ENCODE results near the gene GGA3.
"Not testable (repeated sequence)": the region's sequence is repeated elsewhere in the genome, so short reads cannot be mapped to it uniquely, and the experiment has no call there.

Gene GGA3, protein sequence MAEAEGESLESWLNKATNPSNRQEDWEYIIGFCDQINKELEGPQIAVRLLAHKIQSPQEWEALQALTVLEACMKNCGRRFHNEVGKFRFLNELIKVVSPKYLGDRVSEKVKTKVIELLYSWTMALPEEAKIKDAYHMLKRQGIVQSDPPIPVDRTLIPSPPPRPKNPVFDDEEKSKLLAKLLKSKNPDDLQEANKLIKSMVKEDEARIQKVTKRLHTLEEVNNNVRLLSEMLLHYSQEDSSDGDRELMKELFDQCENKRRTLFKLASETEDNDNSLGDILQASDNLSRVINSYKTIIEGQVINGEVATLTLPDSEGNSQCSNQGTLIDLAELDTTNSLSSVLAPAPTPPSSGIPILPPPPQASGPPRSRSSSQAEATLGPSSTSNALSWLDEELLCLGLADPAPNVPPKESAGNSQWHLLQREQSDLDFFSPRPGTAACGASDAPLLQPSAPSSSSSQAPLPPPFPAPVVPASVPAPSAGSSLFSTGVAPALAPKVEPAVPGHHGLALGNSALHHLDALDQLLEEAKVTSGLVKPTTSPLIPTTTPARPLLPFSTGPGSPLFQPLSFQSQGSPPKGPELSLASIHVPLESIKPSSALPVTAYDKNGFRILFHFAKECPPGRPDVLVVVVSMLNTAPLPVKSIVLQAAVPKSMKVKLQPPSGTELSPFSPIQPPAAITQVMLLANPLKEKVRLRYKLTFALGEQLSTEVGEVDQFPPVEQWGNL

DNA sequence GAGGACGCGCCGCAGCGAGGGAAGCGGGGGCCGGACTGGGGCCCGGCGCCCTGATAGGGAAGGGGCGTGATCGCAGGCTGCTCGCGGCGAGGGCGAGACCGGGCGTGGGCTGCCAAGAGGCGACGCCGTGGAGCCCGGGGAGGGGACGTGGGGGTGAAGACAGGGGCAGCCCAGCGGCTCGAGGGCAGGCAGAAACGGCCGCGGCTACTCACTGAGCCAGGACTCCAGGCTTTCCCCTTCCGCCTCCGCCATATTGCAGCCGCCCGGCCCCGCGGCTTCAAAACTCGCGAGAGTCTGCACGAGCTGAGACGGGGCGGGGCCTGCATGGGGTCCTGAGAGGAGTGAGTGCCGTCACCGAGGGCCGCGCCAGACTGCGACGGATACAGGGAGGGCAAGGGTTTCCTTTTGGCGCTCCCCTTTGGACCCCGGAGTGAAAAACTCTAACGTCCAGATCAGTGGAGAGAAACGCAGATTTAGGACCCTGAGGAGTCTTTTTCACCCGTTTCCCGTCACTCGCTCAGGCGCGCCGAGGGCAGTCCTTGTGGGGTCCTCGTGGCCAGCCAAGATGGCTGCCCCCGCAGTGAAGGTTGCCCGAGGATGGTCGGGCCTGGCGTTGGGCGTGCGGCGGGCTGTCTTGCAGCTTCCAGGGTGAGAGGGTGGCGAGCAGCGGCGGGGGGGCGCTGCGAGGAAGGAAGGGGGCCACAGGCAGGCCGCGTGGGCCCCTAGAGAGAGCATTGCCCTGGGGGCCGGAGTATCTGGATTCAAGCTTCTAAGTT is at the start of gene GGA3, which contains the start of gene MRPS7:
TSS of gene GGA3 (minus strand) at position 271 of the 776 bp plus-strand sequence. CDS start at position 252, 19 bp downstream.
TSS of gene MRPS7 (plus strand) at position 544 of the 776 bp plus-strand sequence. CDS start at position 566, 22 bp downstream.
- peak; percentile 93 for DNase-seq

DNA sequence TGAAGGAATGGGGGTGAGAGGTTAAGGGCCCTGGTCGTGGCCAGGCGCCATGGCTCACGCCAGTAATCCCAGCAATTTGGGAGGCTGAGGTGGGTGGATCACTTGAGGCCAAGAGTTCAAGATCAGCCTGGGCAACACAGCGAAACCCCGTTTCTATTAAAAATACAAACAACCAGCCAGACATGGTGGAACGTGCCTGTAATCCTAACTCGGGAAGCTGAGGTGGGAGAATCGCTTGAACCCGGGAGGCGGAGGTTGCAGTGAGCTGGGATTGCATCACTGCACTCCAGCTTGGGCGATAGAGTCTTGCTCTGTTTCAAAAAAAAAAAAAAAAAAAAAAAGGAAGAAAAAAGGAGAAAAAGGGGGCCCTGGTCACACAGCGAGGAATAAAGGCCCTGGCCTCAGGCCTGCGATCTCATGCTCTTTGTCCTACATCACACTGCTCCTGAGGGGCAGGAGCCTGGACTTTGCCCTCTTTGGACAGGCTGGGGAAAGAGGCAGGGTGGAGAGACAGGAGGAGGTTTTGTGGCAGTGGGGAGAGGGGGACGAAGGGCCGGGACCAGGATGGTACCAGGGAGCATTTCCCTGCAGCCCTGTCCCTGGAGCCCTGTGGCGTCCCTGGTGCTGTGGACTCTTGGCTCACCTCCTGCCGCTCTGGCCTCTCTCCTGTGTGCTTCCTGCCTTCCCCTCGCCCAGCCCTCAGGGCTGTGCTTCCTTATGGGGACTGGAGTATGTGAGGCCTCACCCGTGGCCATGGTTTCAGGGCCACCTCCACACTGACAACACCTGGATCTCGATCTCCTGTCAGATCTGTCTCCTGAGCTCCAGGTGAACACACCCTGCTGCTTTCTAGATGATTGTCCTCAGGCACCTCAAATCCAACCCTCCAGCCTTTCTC is 47.6 kb upstream of the GGA3 start:
- no peak for DNase-seq

DNA sequence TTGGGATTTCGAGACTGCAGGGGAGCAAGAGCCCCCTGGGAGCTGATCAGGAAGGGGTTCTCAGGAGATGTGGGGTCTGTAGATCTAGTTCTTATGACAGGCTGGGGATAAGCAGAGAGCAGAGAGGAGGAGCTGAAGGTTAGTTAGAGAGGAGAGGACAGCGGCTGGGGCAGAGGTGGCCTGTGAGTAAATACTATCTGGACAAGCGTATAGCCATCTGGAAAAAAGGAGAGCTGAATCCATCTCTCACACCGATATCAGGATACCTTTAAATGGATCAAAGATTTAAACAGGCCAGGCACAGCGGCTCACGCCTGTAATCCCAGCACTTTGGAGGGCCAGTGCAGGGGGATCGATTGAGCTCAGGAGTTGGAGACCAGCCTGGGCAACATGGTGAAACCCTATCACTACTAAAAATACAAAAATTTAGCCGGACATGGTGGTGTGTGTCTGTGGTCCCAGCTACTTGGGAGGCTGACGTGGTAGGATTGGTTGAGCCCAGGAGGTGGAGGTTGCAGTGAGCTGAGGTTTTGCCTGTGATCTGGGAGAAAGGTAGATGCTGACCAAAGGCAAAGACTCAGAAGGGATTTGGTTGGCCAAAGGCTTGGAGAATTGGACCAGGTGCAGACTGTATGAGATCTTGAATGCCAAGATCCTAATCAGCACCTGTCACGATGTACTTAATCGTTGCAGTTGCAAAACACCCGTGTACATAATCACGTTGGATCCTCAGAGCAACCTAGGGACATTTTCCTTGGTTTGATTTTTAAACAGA is 46.7 kb upstream of the GGA3 start:
- DNase-seq, result no peak

DNA sequence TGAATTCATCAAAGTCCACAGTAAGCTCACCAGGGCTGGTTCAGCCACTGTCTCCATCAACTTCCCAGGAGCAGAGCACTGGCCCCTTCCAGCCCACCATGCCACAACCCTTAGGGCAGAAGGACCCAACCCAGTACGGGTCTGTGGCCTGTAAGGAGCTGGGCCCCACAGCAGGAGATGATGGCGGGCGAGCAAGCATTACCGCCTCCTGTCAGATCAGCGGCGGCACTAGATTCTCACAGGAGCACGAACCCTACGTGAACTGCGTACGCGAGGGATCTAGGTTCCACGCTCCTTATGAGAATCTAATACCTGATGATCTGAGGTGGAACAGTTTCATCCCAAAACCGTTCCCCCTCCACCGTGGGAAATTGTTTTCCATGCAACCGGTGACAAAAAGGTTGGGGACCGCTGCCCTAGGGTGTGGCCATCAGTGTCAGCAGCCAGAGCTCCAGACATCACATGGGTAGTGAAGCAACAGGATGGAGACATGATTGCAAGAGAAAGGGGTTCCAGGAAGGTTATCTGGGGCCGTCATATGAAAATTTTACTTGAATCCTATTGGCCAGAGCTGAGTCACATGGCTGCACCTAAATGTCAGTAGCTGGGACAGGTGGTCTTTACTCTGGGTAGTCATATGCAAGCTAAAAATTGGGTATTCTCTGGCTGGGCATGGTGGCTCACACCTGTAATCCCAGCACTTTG is 40.2 kb upstream of the GGA3 start:
- no peak for DNase-seq

DNA sequence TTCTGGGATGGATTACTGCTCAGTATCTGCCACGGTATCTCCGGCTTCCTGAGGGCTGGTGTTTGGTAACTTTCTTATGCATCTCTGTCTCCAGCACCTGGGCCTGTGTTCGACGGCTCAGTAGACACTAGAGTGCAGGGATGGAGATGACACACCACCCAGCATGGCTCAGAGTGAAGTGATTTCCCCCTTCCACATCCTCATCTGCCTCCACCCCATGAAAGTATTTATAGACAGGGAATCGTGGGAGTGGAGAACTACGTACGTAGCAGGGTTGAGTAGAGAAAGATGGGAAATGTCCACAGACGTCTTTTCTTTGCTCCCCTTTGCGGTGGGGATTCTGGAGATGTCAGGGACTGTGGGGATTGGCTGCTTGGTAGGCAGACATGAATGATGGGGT is 39.6 kb upstream of the GGA3 start:
- DNase-seq, result no peak

DNA sequence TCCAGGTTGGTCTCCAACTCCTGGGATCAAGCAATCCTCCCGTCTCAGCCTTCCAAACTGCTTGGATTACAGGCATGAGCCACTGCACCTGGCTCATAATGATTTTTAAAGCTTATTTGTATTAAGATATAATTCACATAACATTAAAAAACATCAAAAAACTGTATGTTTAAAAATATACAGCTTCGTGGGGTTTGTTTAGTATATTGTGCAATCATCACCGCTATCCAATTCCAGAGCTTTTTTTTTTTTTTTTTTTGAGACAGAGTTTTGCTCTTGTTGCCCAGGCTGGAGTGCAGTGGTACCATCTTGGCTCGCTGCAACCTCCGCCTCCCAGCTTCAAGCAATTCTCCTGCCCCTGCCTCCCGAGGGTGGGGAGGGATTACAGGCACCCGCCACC is 38.9 kb upstream of the GGA3 start:
- DNase-seq, result no peak

DNA sequence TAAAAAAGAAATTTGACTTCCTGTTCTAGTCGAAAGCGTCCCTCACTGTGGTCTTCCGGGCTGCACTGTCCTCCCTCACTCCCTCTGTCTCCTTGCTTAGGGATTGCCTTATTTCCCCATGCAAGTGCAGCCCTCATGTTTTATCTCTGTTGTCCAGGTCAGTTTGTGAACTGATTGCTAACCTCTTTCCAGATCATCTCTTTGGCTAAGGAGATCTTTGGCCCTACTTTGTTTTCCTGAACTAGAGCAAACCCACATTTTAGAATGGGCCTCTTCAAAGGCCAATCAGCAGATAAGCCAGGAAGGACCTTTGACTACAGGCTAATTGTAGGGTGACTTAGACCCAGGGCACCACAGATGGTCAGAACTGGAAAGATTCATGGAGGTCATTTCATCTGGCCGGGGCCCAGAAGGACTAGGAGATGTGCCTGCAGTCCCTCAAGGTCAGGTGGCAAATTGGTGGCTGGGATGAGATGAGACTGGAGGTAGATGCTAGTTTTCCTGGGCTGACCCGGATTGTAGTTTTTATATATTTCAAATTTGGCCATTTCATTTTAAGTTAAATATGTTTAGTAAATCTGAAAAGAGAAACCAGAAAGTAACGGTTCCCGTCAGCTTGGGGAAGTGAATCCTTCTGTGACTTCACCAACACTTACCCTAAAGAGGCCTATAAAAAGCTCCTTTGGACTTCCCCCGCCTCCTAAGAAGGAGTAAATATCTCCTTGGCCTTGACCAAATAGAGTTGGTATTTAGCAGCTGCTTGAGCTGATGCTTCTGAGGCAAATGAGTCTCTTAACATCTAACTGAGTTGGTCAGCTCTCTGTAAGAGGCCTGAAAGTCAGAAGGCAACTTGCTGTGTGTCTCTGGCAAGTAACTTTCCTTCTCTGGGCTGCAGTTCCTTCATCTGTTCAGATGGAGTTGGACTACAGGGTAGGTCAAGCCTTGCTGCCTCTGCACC is 34.1 kb upstream of the GGA3 start:
- no peak for DNase-seq

DNA sequence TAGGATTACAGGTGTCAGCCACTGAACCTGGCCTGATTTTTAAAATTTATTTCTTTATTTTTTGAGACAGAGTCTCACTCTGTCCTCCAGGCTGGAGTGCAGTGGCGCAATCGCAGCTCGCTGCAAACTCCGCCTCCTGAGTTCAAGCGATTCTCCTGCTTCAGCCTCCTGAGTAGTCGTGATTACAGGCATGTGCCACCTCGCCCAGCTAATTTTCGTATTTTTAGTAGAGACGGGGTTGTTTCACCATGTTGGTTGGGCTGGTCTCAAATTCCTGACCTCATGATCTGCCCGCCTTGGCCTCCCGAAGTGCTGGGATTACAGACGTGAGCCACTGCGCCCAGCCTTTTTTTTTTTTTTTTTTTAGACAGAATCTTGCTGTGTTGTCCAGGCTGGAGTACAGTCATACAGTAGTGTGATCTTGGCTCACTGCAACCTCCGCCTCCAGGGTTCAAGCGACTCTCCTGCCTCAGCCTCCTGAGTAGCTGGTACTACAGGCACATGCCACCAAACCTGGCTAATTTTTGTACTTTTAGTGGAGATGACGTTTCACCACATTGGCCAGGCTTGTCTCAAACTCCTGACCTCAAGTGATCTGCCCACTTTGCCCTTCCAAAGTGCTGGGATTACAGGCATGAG is 31.5 kb upstream of the GGA3 start:
- not testable (repeated sequence) for DNase-seq

DNA sequence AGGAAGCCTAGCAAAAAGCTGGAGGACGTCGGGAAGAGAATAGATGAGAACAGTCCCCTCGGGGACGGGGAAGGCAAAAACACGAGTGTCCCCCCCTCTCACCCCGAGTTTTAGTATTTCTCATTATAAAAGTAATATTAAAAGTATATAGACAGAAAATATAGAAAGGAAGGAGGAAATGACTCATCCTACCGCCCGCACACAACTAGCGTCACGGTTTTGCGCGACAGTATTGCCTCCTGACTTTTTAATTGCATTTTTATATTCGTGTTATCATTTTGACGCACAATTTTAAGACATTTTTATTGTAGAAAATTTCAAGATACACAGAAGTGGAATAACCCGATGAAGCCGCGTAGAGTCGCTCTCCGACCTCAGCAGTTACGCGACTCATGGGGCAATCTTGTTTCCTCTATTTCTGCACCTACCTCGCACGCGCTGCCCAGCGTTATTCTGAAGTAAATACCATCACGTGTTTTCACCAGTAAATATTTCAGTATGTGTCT is 28.5 kb upstream of the GGA3 start:
- DNase-seq, result no peak

DNA sequence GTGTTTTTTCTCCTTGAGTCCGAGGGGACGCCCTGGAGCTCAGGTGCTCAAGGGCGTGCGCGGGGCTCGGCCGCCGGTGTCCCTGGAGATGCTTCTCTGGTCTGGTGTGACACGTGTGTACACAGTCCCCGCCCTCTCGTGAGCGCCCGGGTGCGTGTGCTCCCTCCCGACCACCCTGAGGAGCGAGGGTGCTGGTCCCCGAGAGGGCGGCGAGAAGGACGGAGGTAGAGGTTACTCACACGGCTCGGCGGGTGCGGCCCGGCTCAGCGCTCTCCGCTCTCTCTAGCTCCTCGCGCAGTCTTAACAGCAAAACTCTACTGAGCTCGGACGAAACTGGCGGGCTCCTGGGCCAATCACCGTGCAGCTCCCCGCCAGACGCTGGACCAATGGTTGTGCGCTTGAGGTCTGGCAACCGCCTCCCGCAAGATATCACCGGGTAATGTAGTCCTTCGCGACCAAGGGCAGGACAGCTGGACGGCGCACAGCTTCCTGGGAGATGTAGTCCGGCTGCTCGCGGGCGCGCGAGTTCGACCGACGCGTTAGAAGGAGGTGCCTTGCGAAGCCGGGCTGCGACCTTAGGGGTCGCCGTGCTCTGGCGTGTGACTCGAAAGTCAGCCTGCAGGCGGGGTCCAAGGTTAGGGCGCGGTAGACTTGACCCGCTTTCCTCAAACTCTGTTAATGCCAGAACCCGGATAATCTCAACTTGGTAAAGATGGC is 27.9 kb upstream of the GGA3 start, which contains the start of gene SLC25A19:
TSS of gene SLC25A19 (minus strand) at position 319 of the 717 bp plus-strand sequence. CDS start 2,669 bp downstream, outside the sequence.
- DNase-seq, result peak; percentile 93

DNA sequence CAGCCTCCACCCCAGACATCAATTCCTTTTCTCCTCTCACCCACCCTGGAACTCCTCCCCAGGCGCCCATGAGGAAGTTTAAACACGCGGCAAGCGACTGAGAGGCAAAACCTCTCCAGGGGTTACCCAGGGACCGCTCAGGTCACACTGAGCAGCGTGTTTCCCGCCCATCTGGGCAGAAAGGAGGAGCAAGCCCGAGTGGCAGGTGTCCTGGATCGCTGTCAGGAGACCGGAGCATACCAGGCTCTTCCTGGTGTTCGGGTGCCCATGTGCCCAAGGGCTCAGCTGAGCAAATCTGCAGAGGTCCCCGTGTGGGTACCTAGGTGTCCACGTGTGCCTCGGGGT is 27.3 kb upstream of the GGA3 start:
- DNase-seq, result peak; percentile 48

DNA sequence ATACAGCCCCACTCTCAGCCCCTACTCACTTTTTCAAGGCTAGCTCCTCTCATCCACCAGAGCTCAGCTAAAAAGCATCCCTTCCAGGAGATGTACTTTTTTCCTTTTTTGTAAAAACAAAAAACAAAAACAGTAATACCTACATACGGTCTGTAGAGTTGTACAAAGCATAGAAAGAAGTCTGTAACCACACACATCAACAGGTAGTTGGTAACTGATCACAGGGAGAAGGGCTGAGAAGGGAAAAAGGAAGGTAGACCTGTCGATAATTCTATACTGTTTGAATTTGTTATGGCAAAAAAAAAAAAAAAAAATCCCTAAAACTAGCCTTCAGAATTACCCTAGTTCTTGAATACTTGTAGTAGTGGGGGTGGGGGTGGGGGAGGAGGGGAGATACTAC is 27.0 kb upstream of the GGA3 start:
- no peak for DNase-seq

DNA sequence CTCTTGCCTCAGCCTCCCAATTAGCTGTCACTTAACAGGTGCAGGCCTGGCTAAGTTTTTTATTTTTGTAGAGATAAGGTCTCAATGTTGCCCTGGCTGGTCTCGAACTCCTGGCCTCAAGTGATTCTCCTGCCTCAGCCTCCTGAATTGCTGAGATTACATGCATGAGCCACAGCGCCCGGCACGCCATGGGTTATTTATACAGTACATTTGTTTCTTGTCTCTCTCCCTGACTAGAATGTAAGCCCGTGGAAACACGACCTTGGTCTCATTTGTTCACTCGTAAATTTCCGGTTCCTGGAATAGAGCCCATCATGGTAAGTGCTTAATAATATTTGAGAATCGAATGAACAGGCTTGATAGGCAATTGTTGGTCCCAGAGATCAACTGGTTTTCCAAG is 25.8 kb upstream of the GGA3 start:
- no peak for DNase-seq

DNA sequence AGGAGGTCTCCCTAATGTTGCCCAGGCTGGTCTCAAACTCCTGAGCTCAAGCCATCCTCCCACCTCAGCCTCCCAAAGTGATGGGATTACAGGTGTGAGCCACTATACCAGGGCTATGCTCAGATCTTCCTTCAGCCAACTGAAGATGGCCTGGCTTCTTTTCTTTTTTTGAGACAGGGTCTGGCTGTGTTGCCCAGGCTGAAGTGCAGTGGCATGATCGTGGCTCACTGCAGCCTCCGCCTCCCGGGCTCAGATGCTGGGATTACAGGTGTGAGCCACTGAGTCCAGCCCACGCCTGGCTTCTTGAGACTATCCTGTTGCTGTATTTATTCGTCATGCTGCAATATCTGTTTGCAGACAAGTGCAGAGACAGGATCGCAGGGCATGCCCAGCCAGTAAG is 23.7 kb upstream of the GGA3 start:
- DNase-seq, result no peak

DNA sequence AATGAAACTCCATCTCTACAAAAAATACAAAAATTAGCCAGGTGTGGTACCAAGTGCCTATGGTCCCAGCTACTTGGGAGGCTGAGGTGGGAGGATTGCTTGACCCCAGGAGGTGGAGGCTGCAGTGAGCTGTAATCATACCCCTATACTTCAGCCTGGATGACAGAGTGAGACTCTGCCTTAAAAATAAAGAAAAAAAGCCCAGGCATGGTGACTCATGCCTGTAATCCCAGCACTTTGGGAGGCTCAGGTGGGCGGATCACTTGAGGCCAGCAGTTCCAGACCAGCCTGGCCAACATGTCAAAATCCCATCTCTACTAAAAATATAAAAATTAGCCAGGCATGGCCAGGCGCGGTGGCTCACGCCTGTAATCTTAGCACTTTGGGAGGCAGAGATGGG is 18.8 kb upstream of the GGA3 start:
- DNase-seq, result not testable (repeated sequence)

DNA sequence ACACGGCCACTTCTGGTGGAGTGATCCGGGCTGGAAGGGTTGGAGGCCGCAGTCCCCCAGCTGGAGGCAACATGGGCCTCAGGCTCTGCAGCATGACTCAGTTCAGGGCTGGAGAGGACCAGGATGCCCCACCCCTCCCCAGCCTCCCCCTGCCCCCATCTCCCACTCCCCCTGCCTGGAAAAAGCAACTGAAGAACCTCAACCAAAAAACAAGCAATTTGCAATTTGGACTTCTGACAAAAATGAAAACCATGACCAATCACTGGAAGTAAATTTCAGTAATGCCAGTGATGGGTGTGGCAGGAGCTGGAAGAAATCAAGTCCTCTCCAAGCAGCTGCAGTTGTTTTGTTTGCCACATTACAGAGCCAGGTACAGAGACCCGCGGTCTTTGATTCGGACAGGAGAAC is 16.3 kb upstream of the GGA3 start:
- DNase-seq, result no peak

DNA sequence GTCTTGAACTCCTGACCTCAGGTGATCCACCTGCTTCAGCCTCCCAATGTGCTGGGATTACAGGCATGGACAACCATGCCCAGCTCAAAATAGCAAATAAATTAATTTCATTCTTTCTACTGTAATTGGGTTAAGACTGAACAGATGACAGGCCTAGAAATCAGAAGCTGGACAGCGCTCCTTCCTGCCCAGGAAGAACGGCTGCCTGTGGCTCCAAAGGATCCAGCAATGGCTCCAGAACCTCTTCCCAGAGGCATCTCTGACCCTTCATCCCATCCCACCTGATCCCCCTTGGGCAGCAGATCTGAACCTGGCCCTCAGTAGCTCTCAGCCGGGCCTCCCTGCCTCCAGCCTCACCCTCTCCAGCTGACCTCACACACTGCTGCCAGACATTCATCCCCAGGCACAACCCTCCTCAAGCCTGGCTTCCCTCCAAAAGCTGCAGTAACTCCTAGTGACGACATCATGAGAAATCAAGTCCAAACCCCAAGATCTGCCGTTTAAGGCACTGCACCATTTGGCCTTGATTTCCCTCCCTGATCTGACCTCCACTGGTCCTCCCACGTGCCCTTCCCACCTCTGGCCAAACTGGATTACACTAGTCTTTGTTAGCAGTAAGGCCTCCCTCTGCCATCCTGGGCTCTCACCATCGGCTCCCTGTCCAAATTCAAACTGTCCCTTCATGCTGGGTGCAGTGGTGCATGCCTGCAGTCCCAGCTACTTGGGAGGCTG is 12.7 kb upstream of the GGA3 start:
- DNase-seq, result no peak

DNA sequence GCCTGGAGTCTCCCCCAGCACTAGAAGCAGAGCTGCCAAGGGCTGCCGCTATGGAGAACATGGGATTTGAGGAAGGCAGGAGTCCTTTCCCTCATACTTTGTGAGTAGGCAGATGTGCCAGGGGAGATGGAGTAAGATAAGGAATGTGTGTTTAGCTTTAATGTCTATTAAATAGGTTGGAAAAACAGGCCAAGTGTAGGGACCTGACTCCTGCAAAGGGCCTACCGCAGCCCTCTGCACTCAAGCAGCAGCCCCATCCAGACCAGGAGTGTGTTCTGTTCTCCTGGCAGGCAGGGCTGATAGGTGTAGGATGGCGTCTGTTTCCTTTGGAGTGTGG is 11.4 kb upstream of the GGA3 start:
- no peak for DNase-seq

Data from NCI-H2107 (cell line).